NCI-H526 (cell line): ENCODE measurements around the gene PIM1.
A peak's percentile ranks its signal among the peaks of the same experiment; 100 is the strongest.
"Not testable (repeated sequence)": the region's sequence is repeated elsewhere in the genome, so short reads cannot be mapped to it uniquely, and the experiment has no call there.

Experiments
- DNase-seq, 2 experiments: peaks; one replicate each; lab custom pipeline; 2025; lab: John Stamatoyannopoulos, UW

PIM1 gene

GRCh38 chr6:37171201-37171969 is 1.4 kb downstream of the PIM1 start:
- DNase-seq: peak in 1 of 2 experiments; percentile 59

- DNase-seq: peak; percentile 85 to 94
Measured at GRCh38 chr6:37171970-37172812, 2.2 kb downstream of the PIM1 start.

- DNase-seq: no peak
Measured at GRCh38 chr6:37172912-37173492, 3.0 kb downstream of the PIM1 start.

GRCh38 chr6:37173493-37174195 is 3.7 kb downstream of the PIM1 start:
- no peak for DNase-seq

GRCh38 chr6:37174196-37174514 is 4.2 kb downstream of the PIM1 start:
- no peak for DNase-seq

- peak in 1 of 2 experiments; percentile 28 for DNase-seq
Measured at GRCh38 chr6:37174515-37175331, 4.8 kb downstream of the PIM1 start.

- no peak for DNase-seq
Measured at GRCh38 chr6:37175332-37176267, 5.6 kb downstream of the PIM1 start.

GRCh38 chr6:37176268-37177076 is 6.5 kb downstream of the PIM1 start:
- DNase-seq: no peak

- DNase-seq: no peak
Measured at GRCh38 chr6:37177077-37177934, 7.4 kb downstream of the PIM1 start.

- no peak for DNase-seq
Measured at GRCh38 chr6:37177935-37178517, 8.1 kb downstream of the PIM1 start.

- DNase-seq: no peak
Measured at GRCh38 chr6:37180075-37180474, 10.1 kb downstream of the PIM1 start.

- not testable (repeated sequence) for DNase-seq
Measured at GRCh38 chr6:37180610-37181009, 10.7 kb downstream of the PIM1 start.

GRCh38 chr6:37182736-37183590 is 13.0 kb downstream of the PIM1 start:
- no peak for DNase-seq

- DNase-seq: not testable (repeated sequence)
Measured at GRCh38 chr6:37185949-37186720, 16.2 kb downstream of the PIM1 start.

GRCh38 chr6:37187321-37188022 is 17.5 kb downstream of the PIM1 start:
- DNase-seq: no peak
